ENCODE results near the gene SSTR4.

- TF ChIP-seq POLR2A (IDR thresholded peaks at IDR 0.05) (no peak), CTCF (IDR thresholded peaks at IDR 0.05) (no peak)
These were observed 7.2 kb downstream of the SSTR4 start for GRCh38 chr20:23042270-23042669.
